ENCODE measurements around the gene PVALEF. TPM values are rescaled to one million over a fixed set of nuclear protein-coding genes. Genes with fewer than 3 reads are reported as not detected.
"Not testable (repeated sequence)": the region's sequence is repeated elsewhere in the genome, so short reads cannot be mapped to it uniquely, and the experiment has no call there.

Gene PVALEF
- total RNA-seq, 1 experiment from 2014 or later: not detected

DNA sequence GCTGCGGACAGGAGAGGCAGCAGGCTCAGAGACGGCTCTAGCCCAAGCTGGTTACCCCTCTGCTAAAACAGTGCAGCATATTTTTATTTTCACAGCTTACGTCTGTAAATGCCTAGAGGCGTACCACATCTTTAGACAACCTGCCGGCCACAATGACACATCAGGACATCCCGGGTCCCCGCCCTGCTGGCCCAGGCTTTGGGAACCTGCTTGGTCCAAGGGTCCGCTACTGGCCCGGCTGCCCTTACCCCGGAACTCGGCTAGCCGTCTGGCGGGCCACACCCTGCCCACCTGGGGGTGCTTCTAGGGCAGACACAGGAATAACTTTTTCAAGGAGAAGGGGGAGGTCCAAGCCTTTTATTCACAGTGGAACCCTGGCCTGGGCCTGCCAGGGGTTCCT lies 53.2 kb downstream of the PVALEF start:
- DNase-seq (ENCODE audit: low spot score): no peak

DNA sequence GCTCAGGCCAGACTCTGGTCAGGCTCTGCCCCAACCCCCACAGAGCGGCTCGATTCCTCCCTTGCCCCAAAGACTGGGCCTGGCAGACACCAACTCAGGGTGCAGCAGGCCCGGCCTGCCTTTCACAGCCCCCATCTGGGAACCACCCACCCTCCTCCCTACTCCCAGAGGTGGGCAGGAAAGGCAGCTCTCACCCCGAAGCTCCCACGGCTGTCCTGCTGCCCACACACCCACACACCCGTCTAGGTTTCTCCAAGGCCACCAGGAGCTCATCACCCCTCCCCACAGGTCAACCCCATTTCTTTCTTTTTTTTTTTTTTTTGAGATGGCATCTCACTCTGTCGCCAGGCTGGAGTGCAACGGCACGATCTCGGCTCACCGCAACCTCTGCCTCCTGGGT lies 53.7 kb downstream of the PVALEF start:
- no peak for DNase-seq (ENCODE audit: low spot score)

DNA sequence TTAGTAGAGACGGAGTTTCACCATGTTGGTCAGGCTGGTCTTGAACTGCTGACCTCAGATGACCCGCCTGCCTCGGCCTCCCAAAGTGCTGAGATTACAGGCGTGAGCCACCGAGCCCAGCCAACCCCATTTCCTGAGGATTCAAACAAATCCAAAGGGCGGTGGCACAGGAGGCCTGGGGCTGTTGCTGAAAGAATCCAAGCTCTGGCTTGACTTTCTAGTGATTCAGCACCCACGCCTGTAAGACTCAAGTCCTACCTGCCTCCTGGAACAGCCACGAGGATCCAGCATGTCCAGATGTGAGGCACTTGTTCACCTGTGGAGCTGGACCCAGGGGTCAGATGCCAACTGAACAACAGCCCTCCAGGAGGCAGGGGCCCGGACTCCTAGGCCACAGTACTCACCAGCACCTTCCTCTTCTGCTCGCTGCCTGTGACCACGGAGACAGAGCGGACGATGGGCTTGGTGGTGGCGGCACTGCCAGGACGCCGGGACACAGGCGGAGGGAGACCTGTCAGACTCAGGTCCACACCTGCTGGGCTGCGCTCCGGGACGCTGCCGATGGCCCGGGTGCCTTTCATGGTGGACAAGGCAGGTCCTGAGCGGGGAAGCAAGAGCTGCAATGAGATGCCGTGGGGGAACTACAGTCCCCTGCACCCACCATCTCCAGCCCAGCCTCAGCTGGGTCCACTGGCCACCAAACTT lies 54.3 kb downstream of the PVALEF start:
- DNase-seq (ENCODE audit: low spot score): no peak

DNA sequence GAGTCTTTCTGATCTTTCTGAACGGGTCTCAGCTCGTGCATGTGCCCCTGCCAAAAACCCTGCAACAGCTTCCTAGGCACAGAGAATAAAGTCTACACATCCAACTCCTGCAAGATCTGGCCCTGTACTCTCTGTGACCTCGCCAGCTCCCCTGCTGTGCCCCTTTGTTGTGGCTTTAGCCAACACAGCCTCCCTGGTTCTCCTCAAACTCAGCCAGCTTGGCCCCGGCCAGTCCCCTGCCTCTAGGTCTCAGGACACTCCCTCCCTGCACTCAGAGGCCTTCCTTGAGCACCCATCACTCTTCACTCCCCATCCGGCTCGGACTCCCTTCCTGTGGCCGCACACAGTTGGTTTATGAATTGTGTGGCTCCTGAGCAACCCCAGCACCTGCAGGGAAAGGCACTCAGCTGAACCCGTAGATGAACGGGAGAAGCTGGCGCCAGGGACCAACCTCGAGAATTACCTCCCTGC lies 56.1 kb downstream of the PVALEF start:
- no peak for DNase-seq (ENCODE audit: low spot score)

DNA sequence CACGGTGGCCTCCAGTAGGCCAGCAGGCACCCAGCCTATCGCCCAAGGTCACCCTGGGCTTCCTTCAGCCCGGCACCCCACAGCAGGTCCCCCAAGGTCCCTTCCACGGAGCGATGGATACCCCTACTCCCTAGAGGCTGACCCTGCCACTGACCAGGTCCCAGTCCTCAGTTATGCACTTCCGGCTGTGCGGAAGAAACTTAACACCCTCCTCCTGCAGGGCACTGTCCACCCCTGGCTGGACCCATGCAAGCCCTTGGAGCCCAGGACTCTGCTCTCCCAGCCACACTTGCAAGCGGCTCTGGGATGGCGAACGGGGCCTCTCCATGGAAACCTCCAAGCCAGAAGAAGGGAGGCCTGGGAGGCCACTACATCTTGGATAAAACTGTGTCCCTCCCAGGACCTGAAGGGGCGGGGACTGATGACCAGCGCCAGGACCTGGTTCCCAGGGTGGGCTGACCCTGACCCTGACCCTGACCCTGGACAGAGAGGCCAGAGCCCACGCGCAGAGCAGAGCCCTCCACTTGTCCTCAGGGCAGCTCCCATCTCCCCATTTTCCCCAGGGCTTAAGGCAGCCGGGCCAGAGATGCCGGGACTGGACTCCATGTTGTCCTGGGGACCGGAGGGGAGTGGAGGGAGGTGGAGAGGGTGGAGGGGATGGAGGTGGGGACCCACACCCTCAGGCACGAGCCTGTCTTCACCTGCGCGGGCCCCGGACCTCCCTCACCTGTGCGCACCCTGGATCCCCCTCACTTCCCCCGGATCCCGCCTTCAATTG lies 56.7 kb downstream of the PVALEF start:
- DNase-seq (ENCODE audit: low spot score): no peak

DNA sequence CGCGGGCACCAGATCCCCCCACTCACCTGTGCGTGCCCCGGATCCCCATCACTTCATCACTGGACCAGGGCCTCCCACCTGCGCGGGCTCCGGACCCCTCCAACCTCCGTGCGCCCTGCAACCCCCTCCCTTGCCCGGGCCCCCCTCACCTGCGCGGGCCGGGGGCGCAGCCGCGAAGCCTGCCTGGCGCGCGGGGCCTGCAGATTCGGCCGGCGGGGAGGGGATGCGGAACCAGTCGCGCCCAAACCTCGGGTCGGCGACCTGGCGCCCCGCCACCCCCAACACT lies 57.3 kb downstream of the PVALEF start:
- DNase-seq (ENCODE audit: low spot score): no peak

DNA sequence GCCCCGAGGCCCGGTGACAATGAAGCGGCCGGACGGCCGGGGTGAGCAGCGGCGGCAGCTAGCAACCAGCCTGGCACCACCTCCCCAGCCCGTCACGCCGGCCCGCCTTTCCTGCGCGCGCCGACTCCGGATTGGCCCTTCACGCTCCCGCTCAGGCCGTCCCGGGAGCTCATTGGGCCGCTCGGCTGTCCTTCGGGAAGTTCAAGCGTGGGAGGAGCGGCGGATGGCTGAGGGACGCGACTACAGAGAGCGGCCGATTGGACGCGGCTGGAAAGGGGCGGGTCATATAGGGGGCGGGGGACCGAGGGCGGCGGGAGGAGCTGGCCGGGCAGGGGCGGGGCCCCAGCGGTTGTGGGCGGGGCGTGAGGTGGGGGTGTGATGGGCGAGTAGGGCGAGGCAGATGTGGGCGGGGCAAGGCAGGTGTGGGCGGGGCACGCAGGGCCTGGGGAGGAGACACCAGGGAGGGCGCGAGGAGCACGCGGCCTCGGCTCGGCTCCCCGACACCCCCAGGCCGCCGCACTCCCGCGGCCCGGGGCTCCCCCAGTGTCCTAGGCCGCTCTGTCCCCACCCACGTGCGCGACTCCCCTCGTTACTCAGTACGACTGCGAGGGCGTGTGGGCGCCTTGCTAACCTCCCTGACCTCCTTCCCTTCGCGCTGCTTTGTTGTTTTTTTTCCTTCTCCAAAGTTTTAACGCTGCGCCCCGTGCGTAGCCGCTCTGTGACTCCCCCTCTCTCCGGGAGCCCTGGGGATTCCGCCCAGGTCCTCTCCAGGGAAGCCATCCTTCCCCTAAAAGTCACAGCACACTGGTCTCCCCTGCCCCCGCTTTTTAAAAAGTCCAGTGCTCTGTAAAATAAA lies 57.8 kb downstream of the PVALEF start, which contains the start of gene CEP131:
Gene CEP131, minus strand, starts transcription at position 60 of the 856 bp plus-strand sequence. CDS start 2,909 bp downstream, outside the sequence.
- DNase-seq (ENCODE audit: low spot score): peak; percentile 98

DNA sequence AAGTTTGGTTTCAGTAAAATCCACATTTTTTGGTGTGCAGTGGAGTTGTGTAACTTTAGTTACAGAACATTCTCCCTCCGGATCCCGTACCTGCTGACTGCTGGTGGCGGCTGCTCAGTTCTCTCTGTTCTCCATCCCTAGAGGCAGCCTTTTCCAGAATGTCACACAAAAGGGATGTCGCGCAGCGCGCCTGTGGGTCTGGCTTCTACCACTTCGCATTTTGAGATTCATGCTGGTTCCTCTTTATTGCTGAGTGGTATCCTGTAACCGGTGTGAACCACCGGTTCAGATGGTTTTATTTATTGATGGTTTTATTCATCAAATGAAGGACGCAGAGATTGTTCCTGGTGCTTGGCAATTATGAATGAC lies 58.4 kb downstream of the PVALEF start:
- peak; percentile 42 for DNase-seq (ENCODE audit: low spot score)

DNA sequence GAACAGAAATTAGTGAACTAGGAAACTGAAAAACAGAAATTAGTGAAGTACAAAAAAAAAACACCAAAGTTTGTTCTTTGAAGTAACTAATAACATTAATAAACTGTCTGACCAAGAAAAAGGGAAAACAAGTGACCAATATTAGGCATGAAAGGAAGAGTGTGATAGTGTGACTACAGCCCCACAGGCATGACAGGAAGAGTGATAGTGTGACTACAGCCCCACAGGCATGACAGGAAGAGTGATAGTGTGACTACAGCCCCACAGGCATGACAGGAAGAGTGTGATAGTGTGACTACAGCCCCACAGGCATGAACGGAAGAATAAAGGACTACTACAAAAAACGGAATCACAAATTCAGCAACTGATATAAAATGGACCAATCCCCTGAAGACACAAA lies 62.3 kb downstream of the PVALEF start:
- not testable (repeated sequence) for DNase-seq (ENCODE audit: low spot score)

DNA sequence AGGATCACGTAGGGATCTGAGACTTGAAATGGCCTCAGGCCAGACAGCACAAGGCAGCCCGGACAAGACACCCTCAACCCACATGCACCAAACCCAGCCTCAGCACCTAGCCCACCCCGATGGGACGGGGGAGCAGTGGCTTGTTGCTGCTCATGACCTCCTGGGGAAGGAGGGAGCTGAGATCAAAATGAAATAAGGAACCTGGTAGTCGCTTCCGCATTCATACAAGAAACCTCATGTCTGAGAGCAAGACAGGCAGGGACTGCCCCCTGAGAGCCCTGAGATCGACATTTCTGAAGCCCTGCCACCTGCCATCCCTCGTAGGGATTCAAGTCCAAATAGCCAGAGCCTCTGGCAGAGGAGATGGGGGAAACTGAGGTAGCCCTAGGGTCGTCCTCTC lies 63.1 kb downstream of the PVALEF start:
- no peak for DNase-seq (ENCODE audit: low spot score)

DNA sequence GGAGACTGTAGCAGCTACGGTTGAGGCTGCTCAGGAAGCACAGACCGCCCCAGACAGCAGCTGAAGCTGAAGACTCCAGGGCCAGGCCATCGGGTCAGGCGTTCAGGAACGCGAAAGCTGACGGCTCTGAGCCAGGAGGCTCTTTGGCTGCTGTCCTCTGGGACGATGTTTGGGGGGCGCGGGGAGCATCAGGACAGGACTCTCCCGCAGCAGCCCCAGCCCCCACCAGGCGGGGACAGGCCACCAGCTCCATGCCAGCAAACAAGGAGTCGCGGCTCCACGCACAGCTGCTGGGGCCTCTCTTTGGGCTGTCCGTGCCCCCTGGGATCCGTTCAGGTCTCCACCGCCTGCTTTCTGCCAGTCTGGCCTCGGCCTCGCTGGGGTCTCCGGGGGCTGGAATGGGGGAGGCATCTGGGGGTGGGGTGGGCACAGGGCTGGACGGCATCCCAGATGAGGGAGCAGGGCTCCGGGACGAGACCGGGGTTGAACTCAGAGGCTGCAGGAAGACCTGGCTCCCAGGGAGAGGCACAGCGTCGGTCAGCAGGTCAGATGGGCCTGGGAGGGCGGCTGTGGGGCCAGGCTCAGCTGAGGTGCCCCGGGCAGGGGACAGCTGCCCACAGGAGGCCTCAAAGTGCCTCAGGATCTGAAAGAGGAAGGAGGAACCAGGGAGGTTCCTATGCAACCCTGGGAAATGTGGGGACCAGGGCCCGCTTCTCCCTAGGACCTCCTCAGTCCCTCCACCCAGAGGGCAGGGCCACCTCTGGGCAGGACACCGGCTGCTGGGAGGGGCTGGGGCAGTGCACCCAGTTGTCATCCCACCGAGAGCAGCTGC lies 63.7 kb downstream of the PVALEF start:
- DNase-seq (ENCODE audit: low spot score): no peak

DNA sequence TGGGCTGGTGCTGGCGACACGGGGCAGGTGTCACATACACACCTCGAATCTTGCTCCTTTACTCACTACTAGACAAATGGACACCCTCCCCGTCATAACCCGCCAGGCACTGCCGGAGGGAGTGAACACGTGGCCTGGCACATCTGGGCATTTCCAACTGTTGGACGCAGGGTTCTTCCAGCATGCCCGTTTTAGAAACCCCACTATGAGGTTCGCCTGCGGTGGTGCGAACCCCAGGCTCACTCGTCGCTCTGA lies 64.3 kb downstream of the PVALEF start:
- no peak for DNase-seq (ENCODE audit: low spot score)

DNA sequence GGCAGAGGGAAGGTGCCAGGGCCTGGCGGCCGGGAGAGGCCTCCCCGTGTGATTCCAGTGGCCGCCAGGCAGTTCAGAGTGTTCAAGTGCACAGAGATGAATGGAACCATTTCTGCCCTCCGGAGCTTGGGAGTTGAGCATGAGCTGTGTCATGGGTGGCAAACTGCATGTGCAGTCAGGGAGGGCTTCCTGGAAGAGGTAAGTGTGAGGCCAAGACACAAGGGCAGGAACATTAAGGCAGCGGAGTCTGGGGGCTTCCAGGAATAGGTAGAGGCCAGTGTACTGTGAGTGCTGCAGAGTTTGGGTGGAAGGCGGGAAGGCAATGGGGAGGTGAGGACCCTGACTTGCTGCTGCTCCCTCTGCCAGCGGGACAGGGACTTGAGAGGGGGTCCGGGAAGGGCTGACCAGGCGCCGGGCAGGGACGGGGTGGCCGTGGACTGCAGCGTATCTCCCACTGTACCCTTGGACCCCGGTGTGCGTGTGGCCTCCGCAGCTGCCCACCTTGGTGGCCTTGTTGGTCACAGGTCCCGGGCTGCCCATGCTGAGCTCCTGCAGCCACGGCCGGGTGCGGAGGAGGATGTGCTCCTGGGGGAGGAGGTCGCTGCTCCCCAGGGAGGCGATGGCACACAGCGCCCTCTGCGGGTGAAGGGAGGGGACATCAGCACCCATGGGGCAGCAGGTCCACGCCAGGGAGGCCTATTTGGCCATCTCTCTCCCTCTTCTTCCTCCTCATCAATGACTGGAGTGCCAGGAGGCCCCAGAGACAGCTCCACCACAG lies 64.9 kb downstream of the PVALEF start:
- DNase-seq (ENCODE audit: low spot score): peak; percentile 48

DNA sequence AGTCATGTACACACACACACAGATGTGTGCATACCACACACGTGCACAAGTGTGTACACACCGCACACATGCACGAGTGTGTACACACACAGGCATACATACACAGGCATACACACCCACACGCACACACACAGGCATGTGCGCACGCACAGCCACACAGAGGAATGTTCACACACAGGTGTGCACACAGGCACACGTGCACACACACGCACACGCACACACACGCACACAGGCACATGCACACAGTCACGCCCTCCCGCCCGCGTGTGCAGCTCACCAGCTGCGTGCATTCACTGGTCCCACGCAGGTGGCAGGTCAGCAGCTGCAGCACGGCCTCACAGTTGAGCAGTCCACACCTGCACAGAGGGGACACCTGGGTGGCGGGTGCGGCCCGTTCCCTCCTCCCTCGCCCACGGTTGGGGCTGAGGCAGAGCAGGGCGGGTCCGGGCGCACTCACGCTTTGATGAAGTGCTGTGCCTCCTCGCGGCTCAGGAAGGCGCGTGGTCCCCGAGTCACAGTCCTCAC lies 65.9 kb downstream of the PVALEF start:
- no peak for DNase-seq (ENCODE audit: low spot score)

DNA sequence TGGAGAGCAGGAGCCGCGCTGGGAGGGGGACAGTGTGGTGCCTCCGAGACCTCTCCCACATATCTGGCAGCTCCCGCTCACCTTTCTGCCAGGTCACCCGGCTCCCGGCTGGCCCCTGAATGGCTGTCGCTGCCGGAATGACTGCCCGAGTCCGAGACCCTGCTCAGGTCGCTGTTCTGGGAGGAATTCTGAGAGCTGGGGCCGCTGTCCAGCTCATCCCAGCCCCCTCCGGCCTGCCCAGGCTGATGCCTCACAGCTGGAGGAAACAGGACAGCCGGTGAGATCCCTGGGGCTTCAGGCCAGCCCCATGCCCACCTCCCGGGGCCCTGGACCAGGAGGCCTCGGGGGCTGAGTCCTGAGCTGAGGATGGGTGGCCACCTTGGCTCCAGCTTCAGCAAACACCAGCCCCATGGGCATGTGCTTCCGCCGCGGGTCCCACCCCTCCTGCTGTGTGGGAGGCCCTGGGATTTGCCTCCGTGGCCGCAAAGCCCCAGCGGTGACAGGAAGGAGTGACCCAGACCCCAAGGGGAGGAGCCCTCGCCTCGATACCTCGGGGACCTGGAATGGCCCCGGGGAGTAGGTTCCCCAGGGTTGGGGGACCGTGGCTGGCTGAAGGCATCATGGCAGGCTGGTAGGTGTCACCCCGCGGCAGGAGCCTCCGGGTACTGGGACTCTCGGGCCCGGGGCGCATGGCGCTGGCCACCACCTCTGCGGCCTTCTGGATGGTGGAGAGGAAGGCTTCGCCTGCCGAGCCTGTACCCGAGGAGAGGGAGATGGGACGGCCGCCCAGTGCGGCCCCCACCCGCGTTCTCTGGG lies 66.7 kb downstream of the PVALEF start:
- no peak for DNase-seq (ENCODE audit: low spot score)

Measured in HT-29 (cell line).